Left lung (tissue), 10 donors: ENCODE measurements around the gene KLF16. TPM values are rescaled to one million over a fixed set of nuclear protein-coding genes. Genes with fewer than 3 reads are reported as not detected.

Source experiments
- ATAC-seq: fragments of 200-7000 bp; cut with Tn5 transposase; one replicate; pipeline ENCODE4 v1.9.1; 2020; ENCODE audit warnings: moderate library complexity
- DNase-seq, 4 donors: peaks; one replicate each; pipeline ENCODE4 v3.0.0-alpha.2; 2013 to 2020
- H3K27ac ChIP-seq, 2 donors: fragments of 200-600 bp; sonication (generic) in 1 of 2; one replicate each; pipeline versions ENCODE4 v1.5.0 to v1.8.0; 2020 to 2021
- H3K27me3 ChIP-seq, 2 donors: fragments of 200-600 bp; sonication (generic) in 1 of 2; one replicate each; pipeline versions ENCODE4 v1.5.0 to v1.8.0; 2020 to 2021
- H3K36me3 ChIP-seq, 2 donors: fragments of 200-600 bp; sonication (generic) in 1 of 2; one replicate each; pipeline versions ENCODE4 v1.5.0 to v1.8.0; 2020 to 2021
- H3K4me1 ChIP-seq, 2 donors: fragments of 200-600 bp; one replicate each; pipeline ENCODE4 v1.8.0; 2021
- H3K4me3 ChIP-seq, 2 donors: fragments of 200-600 bp; sonication (generic) in 1 of 2; one replicate each; pipeline versions ENCODE4 v1.5.0 to v1.8.0; 2020 to 2021; ENCODE audit warnings: mild to moderate bottlenecking in 1 of 2
- H3K9me3 ChIP-seq, 2 donors: fragments of 200-600 bp; sonication (generic) in 1 of 2; one replicate each; pipeline versions ENCODE4 v1.5.0 to v1.8.0; 2020 to 2021
- intact Hi-C, 2 donors: fragments of 100-400 bp; cut with DNase I; formaldehyde crosslinking; loops; one replicate each; pipeline versions ENCODE4 v1.11.2 to v1.14.2; 2022
- polyA plus RNA-seq, 6 donors: library from polyadenylated mRNA; unstranded; fragments of 120-200 nt; gene quantifications; one replicate each; pipeline ENCODE4 v1.2.1, GENCODE V29; 2013; ENCODE audit not compliant: insufficient read length in 6 of 6
- total RNA-seq, 2 donors: library from RNA; stranded (reverse); fragmentation: NEBNext Ultra II Directional; extraction: Animal tissue kit (Norgen Biotek cat#: 25700); gene quantifications; one replicate each; pipeline ENCODE4 v1.2.1, GENCODE V29; 2021
- TF ChIP-seq, protein P1 (sequence below), 2 donors: fragments of 200-600 bp; sonication (generic) in 1 of 2; IDR thresholded peaks; one replicate each; pipeline versions ENCODE4 v1.5.0 to v1.8.0; 2021; ENCODE audit warnings: antibody characterized with exemption in 2 of 2
- donor health status: DM: no; HTN: yes; CAD: no.
- donor health status: DM: no; HTN: no; CAD: no.

KLF16 gene
- total and polyA plus RNA-seq, 8 donors: 4.3 to 28.8 (median 7.6) TPM

DNA sequence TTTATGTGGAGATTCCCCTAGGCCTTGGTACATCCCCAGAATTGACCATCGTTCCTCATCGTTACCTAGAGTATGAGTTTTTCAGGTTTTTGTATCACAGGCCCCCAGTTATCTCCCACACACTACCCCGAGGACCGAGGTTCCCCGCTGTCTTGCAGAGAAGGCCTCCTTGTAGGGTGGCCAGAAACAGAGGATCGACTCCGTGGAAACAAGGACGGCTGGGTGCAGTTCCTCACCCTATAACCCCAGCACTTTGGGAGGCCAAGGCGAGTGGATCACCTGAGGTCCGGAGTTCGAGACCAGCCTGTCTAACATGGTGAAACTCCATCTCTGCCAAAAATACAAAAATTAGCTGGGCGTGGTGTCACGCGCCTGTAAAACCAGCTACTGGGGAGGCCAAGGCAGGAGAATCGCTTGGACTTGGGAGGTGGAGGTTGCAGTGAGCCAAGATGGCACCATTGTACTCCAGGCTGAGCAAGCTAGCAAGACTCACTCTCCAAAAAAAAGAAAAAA, 42.5 kb upstream of the KLF16 start:
- Histone ChIP-seq H3K9me3 (no peaks in the 10 kb centered on the region), H3K4me1 (peaks cover 13 to 80% of the 10 kb centered on the region in 2 donors), H3K27me3 (no peaks in the 10 kb centered on the region), H3K4me3 (peak overlapping the region; percentile 48 to 64), H3K36me3 (peaks cover 0 to 9% of the 10 kb centered on the region in 2 donors), H3K27ac (peak overlapping the region; percentile 84 to 92)
- intact Hi-C loops: no loop called here
- ATAC-seq (no peak), DNase-seq (no peak)
- TF ChIP-seq, protein P1, sequence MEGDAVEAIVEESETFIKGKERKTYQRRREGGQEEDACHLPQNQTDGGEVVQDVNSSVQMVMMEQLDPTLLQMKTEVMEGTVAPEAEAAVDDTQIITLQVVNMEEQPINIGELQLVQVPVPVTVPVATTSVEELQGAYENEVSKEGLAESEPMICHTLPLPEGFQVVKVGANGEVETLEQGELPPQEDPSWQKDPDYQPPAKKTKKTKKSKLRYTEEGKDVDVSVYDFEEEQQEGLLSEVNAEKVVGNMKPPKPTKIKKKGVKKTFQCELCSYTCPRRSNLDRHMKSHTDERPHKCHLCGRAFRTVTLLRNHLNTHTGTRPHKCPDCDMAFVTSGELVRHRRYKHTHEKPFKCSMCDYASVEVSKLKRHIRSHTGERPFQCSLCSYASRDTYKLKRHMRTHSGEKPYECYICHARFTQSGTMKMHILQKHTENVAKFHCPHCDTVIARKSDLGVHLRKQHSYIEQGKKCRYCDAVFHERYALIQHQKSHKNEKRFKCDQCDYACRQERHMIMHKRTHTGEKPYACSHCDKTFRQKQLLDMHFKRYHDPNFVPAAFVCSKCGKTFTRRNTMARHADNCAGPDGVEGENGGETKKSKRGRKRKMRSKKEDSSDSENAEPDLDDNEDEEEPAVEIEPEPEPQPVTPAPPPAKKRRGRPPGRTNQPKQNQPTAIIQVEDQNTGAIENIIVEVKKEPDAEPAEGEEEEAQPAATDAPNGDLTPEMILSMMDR (IDR thresholded peaks at IDR 0.05): no peak

DNA sequence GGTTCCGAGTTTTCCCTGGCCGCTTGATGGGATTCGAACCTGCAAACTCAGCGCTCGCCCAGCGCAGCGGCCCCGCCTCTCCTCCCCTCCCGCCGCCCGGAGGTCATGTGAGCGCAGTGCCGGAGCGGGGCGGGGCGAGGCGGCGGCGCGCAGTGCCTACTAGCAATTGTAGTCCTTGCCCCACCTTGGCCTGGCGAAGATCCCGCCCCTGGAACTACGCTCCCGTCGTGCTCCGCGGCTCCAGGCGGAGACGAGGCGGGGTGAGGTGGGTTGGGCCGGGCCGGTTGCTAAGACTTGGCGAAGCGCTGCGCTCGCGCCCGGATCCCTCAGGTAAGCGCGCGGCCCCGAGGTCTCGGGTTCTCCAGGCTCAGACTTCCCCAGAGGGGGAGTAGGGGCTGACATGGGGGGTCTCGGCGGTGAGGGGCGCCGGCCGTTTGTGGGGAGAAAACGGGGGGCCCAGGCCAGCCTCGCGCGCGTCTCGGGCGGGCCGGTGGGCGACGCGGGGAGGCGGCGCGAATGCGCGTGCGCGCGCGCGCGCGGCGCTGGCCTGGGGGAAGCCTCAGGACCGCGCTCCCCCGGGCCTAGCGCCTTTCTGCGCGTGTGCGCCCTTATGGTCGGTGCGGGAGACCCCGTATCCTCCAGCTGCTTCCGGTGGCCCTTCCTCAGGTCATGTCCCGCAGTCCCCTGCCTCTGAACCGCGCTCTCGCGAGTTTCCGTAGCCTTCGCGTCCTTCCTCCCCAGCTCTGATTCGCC, 41.9 kb upstream of the KLF16 start, which contains the start of the genes ADAT3 and SCAMP4:
Gene ADAT3 (plus strand): TSS at position 290 of the 753 bp plus-strand sequence. CDS start 6,649 bp downstream, outside the sequence.
Gene SCAMP4 (plus strand): TSS at position 290 of the 753 bp plus-strand sequence. CDS start 9,621 bp downstream, outside the sequence.
- peak within 1 kb of the TSS; percentile 84 to 92 for H3K27ac ChIP-seq
- peaks cover 0 to 9% of the 10 kb centered on the region in 2 donors for H3K36me3 ChIP-seq
- H3K27me3 ChIP-seq: no peaks in the 10 kb centered on the region
- H3K9me3 ChIP-seq: no peaks in the 10 kb centered on the region
- DNase-seq (peak; percentile 98 to 100 (median 100)), ATAC-seq (peak; percentile 94)
- TF ChIP-seq, protein P1 (IDR thresholded peaks at IDR 0.05): no peak
- peak within 1 kb of the TSS; percentile 48 to 64 for H3K4me3 ChIP-seq
- intact Hi-C loops: no loop called here
- peaks cover 13 to 78% of the 10 kb centered on the region in 2 donors for H3K4me1 ChIP-seq

DNA sequence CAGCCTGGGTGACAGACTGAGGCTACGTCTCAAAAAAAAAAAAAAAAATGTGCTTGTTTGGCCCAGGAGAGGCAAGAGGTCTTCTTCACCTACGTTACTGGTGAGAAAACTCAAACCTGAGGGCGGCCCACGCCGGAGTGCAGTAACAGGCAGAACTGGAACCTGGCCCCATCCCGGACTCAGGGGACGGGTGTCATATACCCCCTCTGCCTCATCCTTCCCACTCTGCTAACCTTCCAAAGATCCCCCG, 41.4 kb upstream of the KLF16 start:
- peak; percentile 0 for ATAC-seq
- peaks cover 0 to 9% of the 10 kb centered on the region in 2 donors for H3K36me3 ChIP-seq
- H3K27me3 ChIP-seq: no peaks in the 10 kb centered on the region
- H3K4me1 ChIP-seq: peaks cover 9 to 73% of the 10 kb centered on the region in 2 donors
- intact Hi-C loops: no loop called here
- no peaks in the 10 kb centered on the region for H3K9me3 ChIP-seq
- TF ChIP-seq, protein P1 (IDR thresholded peaks at IDR 0.05): no peak
- DNase-seq: no peak
- peak overlapping the region; percentile 48 to 64 for H3K4me3 ChIP-seq
- peak overlapping the region; percentile 84 to 92 for H3K27ac ChIP-seq

DNA sequence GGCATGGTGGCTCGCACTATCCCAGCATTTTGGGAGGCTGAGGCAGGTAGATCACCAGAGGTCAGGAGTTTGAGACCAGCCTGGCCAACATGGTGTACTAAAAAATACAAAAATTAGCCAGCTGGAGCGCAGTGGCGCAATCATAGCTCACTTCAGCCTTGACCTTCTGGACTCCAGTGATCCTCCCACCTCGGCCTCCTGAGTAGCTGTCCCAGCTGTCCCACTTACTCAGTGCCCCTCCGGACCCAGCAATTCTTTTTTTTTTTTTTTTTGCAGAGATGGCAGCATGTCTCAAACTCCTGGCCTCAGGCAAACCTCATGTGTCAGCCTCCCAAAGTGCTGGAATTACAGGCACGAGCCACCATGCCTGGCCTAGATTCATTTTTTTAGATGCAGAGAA, 39.5 kb upstream of the KLF16 start:
- no peak overlapping the region for H3K4me3 ChIP-seq
- peaks cover 7 to 57% of the 10 kb centered on the region in 2 donors for H3K4me1 ChIP-seq
- TF ChIP-seq, protein P1 (IDR thresholded peaks at IDR 0.05): no peak
- DNase-seq (no peak), ATAC-seq (no peak)
- H3K36me3 ChIP-seq: peaks cover 0 to 5% of the 10 kb centered on the region in 2 donors
- H3K27me3 ChIP-seq: no peaks in the 10 kb centered on the region
- peak overlapping the region in 1 of 2 donors; percentile 92 for H3K27ac ChIP-seq
- no peaks in the 10 kb centered on the region for H3K9me3 ChIP-seq
- intact Hi-C loops: no loop called here

DNA sequence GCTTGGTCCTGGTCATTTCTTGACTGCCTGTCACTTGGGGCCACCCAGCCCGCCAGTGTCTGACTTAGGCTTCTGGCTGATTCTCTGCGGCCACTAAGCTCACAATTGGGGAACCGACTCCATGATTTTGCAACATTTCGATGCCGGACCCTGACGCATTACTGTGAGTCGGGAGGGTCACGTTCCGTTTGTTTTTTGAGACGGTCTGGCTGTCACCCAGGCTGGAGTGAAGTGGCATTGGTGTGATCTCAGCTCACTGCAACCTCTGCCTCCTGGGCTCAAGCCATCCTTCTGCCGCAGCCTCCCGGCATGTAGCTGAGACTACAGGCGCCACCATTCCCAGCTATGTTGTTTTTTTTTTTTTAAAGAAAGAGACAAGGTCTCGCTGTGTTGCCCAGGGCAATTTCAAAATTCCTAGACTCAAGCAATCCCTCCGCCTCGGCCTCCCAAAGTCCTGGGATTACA, 38.6 kb upstream of the KLF16 start:
- TF ChIP-seq, protein P1 (IDR thresholded peaks at IDR 0.05): no peak
- Histone ChIP-seq H3K9me3 (no peaks in the 10 kb centered on the region), H3K36me3 (no peaks in the 10 kb centered on the region), H3K27me3 (no peaks in the 10 kb centered on the region), H3K4me3 (no peak overlapping the region), H3K4me1 (peaks cover 12 to 58% of the 10 kb centered on the region in 2 donors), H3K27ac (peak overlapping the region; percentile 67 to 92)
- intact Hi-C loops: no loop called here
- no peak for ATAC-seq
- DNase-seq: peak in 1 of 4 donors; percentile 83
